Midbrain (tissue), 1 donor: ENCODE measurements around the gene RHEBL1.

Experiments
- DNase-seq: peaks from one replicate; lab custom pipeline; 2025; lab: John Stamatoyannopoulos, UW

The RHEBL1 gene

GRCh38 chr12:49054524-49054923 lies 15.3 kb downstream of the RHEBL1 start:
- DNase-seq: no peak

- no peak for DNase-seq
Measured at GRCh38 chr12:49054096-49054495, 15.7 kb downstream of the RHEBL1 start.

GRCh38 chr12:49052451-49053208 lies 17.1 kb downstream of the RHEBL1 start:
- no peak for DNase-seq

- DNase-seq: no peak
Measured at GRCh38 chr12:49051777-49052438, 17.9 kb downstream of the RHEBL1 start.

- DNase-seq: no peak
Measured at GRCh38 chr12:49051373-49051764, 18.4 kb downstream of the RHEBL1 start.

GRCh38 chr12:49050507-49051372 lies 19.0 kb downstream of the RHEBL1 start:
- no peak for DNase-seq

- DNase-seq: no peak
Measured at GRCh38 chr12:49049566-49050224, 20.1 kb downstream of the RHEBL1 start.

GRCh38 chr12:49048953-49049352 lies 20.8 kb downstream of the RHEBL1 start:
- DNase-seq: no peak

- DNase-seq: no peak
Measured at GRCh38 chr12:49046129-49046895, 23.5 kb downstream of the RHEBL1 start.

- DNase-seq: no peak
Measured at GRCh38 chr12:49044660-49045059, 25.1 kb downstream of the RHEBL1 start.

- peak; percentile 37 for DNase-seq
Measured at GRCh38 chr12:49043856-49044258, 25.9 kb downstream of the RHEBL1 start.

- no peak for DNase-seq
Measured at GRCh38 chr12:49043241-49043640, 26.5 kb downstream of the RHEBL1 start.

- no peak for DNase-seq
Measured at GRCh38 chr12:49041881-49042484, 27.8 kb downstream of the RHEBL1 start.

- no peak for DNase-seq
Measured at GRCh38 chr12:49041036-49041880, 28.5 kb downstream of the RHEBL1 start.

GRCh38 chr12:49040364-49040855 lies 29.4 kb downstream of the RHEBL1 start:
- DNase-seq: no peak

GRCh38 chr12:49039421-49040363 lies 30.1 kb downstream of the RHEBL1 start:
- no peak for DNase-seq

- DNase-seq: no peak
Measured at GRCh38 chr12:49038291-49038955, 31.4 kb downstream of the RHEBL1 start.

- DNase-seq: no peak
Measured at GRCh38 chr12:49037947-49038237, 31.9 kb downstream of the RHEBL1 start.
